SK-N-MC (cell line): Measurements from ENCODE around the gene CSNK1E.

Experiments used
- DNase-seq: peaks from one replicate; pipeline ENCODE4 v3.0.0-alpha.2; 2011; ENCODE audit warnings: low read depth, low spot score
- H3K27ac ChIP-seq: fragments of 200-600 bp; sonication (generic); 2 replicates; pipeline ENCODE4 v1.5.1; 2016; ENCODE audit warnings: mixed run types
- H3K36me3 ChIP-seq: fragments of 200-600 bp; sonication (generic); 2 replicates; pipeline ENCODE4 v1.6.1; 2017; ENCODE audit warnings: antibody characterized with exemption, low read length, mixed read lengths; ENCODE audit not compliant: insufficient read depth
- H3K4me3 ChIP-seq: fragments of 200-600 bp; sonication (generic); 2 replicates; pipeline ENCODE4 v1.5.1; 2016
- H3K9ac ChIP-seq: fragments of 200-600 bp; sonication (generic); 2 replicates; pipeline ENCODE4 v1.8.0; 2017; ENCODE audit warnings: mixed run types, mixed read lengths; ENCODE audit not compliant: insufficient read length
- H3K9me3 ChIP-seq: fragments of 200-600 bp; sonication (generic); 2 replicates; pipeline ENCODE4 v1.6.1; 2017; ENCODE audit warnings: low read depth, mild to moderate bottlenecking, antibody characterized with exemption, low read length, moderate library complexity, mixed read lengths
- EZH2 ChIP-seq: fragments of 200-600 bp; sonication (generic); IDR thresholded peaks from one replicate; pipeline ENCODE4 v1.6.1; 2017; ENCODE audit warnings: antibody characterized with exemption
- FOXP2 ChIP-seq: optimal IDR thresholded peaks from 2 replicates; pipeline ENCODE3; 2011; ENCODE audit warnings: mild to moderate bottlenecking, moderate library complexity; ENCODE audit not compliant: insufficient read depth; ENCODE audit errors: extremely low read length, control extremely low read depth
- POLR2AphosphoS5 ChIP-seq: IDR thresholded peaks from 2 replicates; pipeline ENCODE4 v1.6.1; 2012; ENCODE audit warnings: mild to moderate bottlenecking, low read depth, low read length, borderline replicate concordance

CSNK1E gene

GRCh38 chr22:38282397-38282796, 34.8 kb downstream of the CSNK1E start:
- no peak for DNase-seq
- no peak overlapping the region for H3K4me3 ChIP-seq
- no peaks in the 10 kb centered on the region for H3K36me3 ChIP-seq
- no peak overlapping the region for H3K9ac ChIP-seq
- H3K9me3 ChIP-seq: no peaks in the 10 kb centered on the region
- no peak overlapping the region for H3K27ac ChIP-seq
- TF ChIP-seq EZH2 (no peak), FOXP2 (no peak), POLR2AphosphoS5 (no peak)

- Histone ChIP-seq H3K36me3 (no peaks in the 10 kb centered on the region), H3K27ac (no peak overlapping the region), H3K4me3 (no peak overlapping the region), H3K9ac (no peak overlapping the region), H3K9me3 (no peaks in the 10 kb centered on the region)
- no peak for DNase-seq
- TF ChIP-seq EZH2: no peak
- no peak for TF ChIP-seq FOXP2
- no peak for TF ChIP-seq POLR2AphosphoS5
These were observed 41.1 kb downstream of the CSNK1E start for GRCh38 chr22:38276166-38276565.

- peak overlapping the region; percentile 87 for H3K9ac ChIP-seq
These were observed 44.0 kb downstream of the CSNK1E start for GRCh38 chr22:38273135-38273826.

GRCh38 chr22:38272373-38273134, 44.7 kb downstream of the CSNK1E start, which contains the start of gene TMEM184B:
TSS of gene TMEM184B (minus strand) at chr22:38273010. CDS start at chr22:38247961, 25,049 bp downstream.
- TF ChIP-seq POLR2AphosphoS5: 0 out of 2 replicates have a peak, but pooled peaks have one; percentile 31
- no peak for TF ChIP-seq FOXP2
- Histone ChIP-seq H3K4me3 (peak within 1 kb of the TSS; percentile 96), H3K36me3 (no peaks in the 10 kb centered on the region), H3K9ac (peak within 1 kb of the TSS; percentile 87), H3K9me3 (no peaks in the 10 kb centered on the region), H3K27ac (peak within 1 kb of the TSS; percentile 23)
- no peak for DNase-seq

More at GRCh38 chr22:38273135-38273826, 44.0 kb downstream of the CSNK1E start:
- peak overlapping the region; percentile 23 for H3K27ac ChIP-seq
- no peak for TF ChIP-seq FOXP2
- TF ChIP-seq EZH2: no peak
- TF ChIP-seq POLR2AphosphoS5: no peak
- no peaks in the 10 kb centered on the region for H3K36me3 ChIP-seq
- no peak for DNase-seq
- H3K9me3 ChIP-seq: no peaks in the 10 kb centered on the region
- peak overlapping the region; percentile 96 for H3K4me3 ChIP-seq

- Histone ChIP-seq H3K36me3 (no peaks in the 10 kb centered on the region), H3K9me3 (no peaks in the 10 kb centered on the region), H3K9ac (peak overlapping the region; percentile 87), H3K27ac (no peak overlapping the region), H3K4me3 (peak overlapping the region; percentile 96)
- no peak for DNase-seq
- TF ChIP-seq FOXP2 (no peak), POLR2AphosphoS5 (no peak), EZH2 (no peak)
These were observed 45.3 kb downstream of the CSNK1E start for GRCh38 chr22:38271927-38272372.

GRCh38 chr22:38271101-38271500, 46.1 kb downstream of the CSNK1E start:
- Histone ChIP-seq H3K36me3 (no peaks in the 10 kb centered on the region), H3K9ac (no peak overlapping the region), H3K4me3 (no peak overlapping the region), H3K9me3 (no peaks in the 10 kb centered on the region), H3K27ac (peak overlapping the region; percentile 36; the same call in 1 of the 2 replicates)
- TF ChIP-seq POLR2AphosphoS5 (no peak), FOXP2 (no peak), EZH2 (no peak)
- no peak for DNase-seq

- Histone ChIP-seq H3K9me3 (no peaks in the 10 kb centered on the region), H3K36me3 (no peaks in the 10 kb centered on the region), H3K27ac (peak overlapping the region; percentile 36; the same call in 1 of the 2 replicates), H3K9ac (peak overlapping the region; percentile 26), H3K4me3 (no peak overlapping the region)
- TF ChIP-seq POLR2AphosphoS5: no peak
- no peak for TF ChIP-seq FOXP2
- TF ChIP-seq EZH2: no peak
- no peak for DNase-seq
These were observed 46.9 kb downstream of the CSNK1E start for GRCh38 chr22:38270091-38270992.
